Embryonic facial prominence (tissue), 1 donor: ENCODE data around the gene ABCB10.
"Not testable (repeated sequence)": the region's sequence is repeated elsewhere in the genome, so short reads cannot be mapped to it uniquely, and the experiment has no call there.

Source experiments
- DNase-seq: peaks from one replicate; pipeline ENCODE4 v3.0.0-alpha.2; 2016; ENCODE audit errors: extremely low spot score

Gene ABCB10

GRCh38 chr1:229475859-229476258 lies 82.6 kb downstream of the ABCB10 start:
- DNase-seq, result not testable (repeated sequence)

GRCh38 chr1:229474509-229474908 lies 84.0 kb downstream of the ABCB10 start:
- DNase-seq, result no peak

- DNase-seq, result no peak
Observed at GRCh38 chr1:229471175-229471574, 87.3 kb downstream of the ABCB10 start.

- no peak for DNase-seq
Observed at GRCh38 chr1:229470406-229471043, 88.0 kb downstream of the ABCB10 start.

GRCh38 chr1:229466887-229467286 lies 91.6 kb downstream of the ABCB10 start:
- DNase-seq, result no peak
